B cell (primary cell): ENCODE data around the gene KIFBP. TPM values are rescaled to one million over a fixed set of nuclear protein-coding genes. Genes with fewer than 3 reads are reported as not detected.
"Not testable (repeated sequence)": the region's sequence is repeated elsewhere in the genome, so short reads cannot be mapped to it uniquely, and the experiment has no call there.

Source experiments
- ATAC-seq: fragments of 200-7000 bp; cut with Tn5 transposase; one replicate; pipeline ENCODE4 v1.10.0; 2021; ENCODE audit warnings: low read depth, mild to moderate bottlenecking, moderate number of reproducible peaks, moderate library complexity
- CTCF ChIA-PET: fragments of 350-600 bp; sonication (Branson Sonifier 250); formaldehyde crosslinking; loops from one replicate; lab custom pipeline; 2021; ENCODE audit warnings: antibody characterized with exemption, inconsistent platforms; lab: Charles Lee
- POLR2A ChIA-PET: fragments of 350-600 bp; sonication (Branson Sonifier 250); formaldehyde crosslinking; loops from one replicate; lab custom pipeline; 2021; ENCODE audit warnings: antibody characterized with exemption; lab: Charles Lee
- DNase-seq: peaks from one replicate; pipeline ENCODE4 v3.0.0; 2013
- H2AFZ ChIP-seq: 2 replicates; pipeline ENCODE4 v1.6.1; 2012; ENCODE audit warnings: mild to moderate bottlenecking, low read depth, low read length; ENCODE audit not compliant: insufficient read depth, poor library complexity, severe bottlenecking
- H3K27ac ChIP-seq, 2 donors: 1 replicate in 1 of 2; 2 replicates in 1 of 2; pipeline ENCODE4 v1.5.1; 2012 to 2013; ENCODE audit warnings: low read length in 2 of 2, mild to moderate bottlenecking in 2 of 2, moderate library complexity in 1 of 2
- H3K27me3 ChIP-seq, 4 experiments: fragments of 200-600 bp in 1 of 4; sonication (generic) in 1 of 4; replicated peaks in 1 of 4; 1 replicate in 2 of 4; 2 replicates in 2 of 4; pipeline versions ENCODE4 v1.6.1 to v1.7.0; 2013 to 2016; ENCODE audit warnings: low read length in 3 of 4, mild to moderate bottlenecking in 2 of 4, mixed read lengths in 1 of 4, moderate library complexity in 1 of 4; ENCODE audit not compliant: insufficient read depth in 4 of 4, control insufficient read depth in 3 of 4; ENCODE audit errors: control extremely low read depth in 1 of 4
- H3K36me3 ChIP-seq, 2 experiments: replicated peaks in 1 of 2; 1 replicate in 1 of 2; 2 replicates in 1 of 2; pipeline versions ENCODE4 v1.6.1 to v1.7.1; 2013; ENCODE audit warnings: low read length in 1 of 2; ENCODE audit not compliant: insufficient read depth in 2 of 2, control insufficient read depth in 1 of 2; ENCODE audit errors: control extremely low read depth in 1 of 2, extremely low read depth in 1 of 2
- H3K4me1 ChIP-seq, 2 donors: fragments of 200-600 bp in 1 of 2; sonication (generic) in 1 of 2; 1 replicate in 1 of 2; 2 replicates in 1 of 2; pipeline versions ENCODE4 v1.5.1 to v1.6.1; 2013 to 2017; ENCODE audit warnings: low read length in 2 of 2; ENCODE audit not compliant: control insufficient read depth in 2 of 2, insufficient read depth in 2 of 2
- H3K4me2 ChIP-seq: replicated peaks from 2 replicates; pipeline ENCODE3; 2012; ENCODE audit warnings: mild to moderate bottlenecking, low read depth, low read length; ENCODE audit not compliant: poor library complexity, severe bottlenecking
- H3K4me3 ChIP-seq, 5 experiments: fragments of 200-600 bp in 1 of 5; sonication (generic) in 1 of 5; 1 replicate in 3 of 5; 2 replicates in 2 of 5; pipeline versions ENCODE4 v1.5.1 to v1.7.0; 2011 to 2016; ENCODE audit warnings: low read length in 4 of 5, mild to moderate bottlenecking in 4 of 5, low read depth in 2 of 5, control low read depth in 1 of 5, moderate library complexity in 1 of 5; ENCODE audit not compliant: insufficient read depth in 1 of 5; ENCODE audit errors: control extremely low read depth in 1 of 5, extremely low read depth in 1 of 5
- H3K79me2 ChIP-seq: fragments of 200-600 bp; sonication (generic); one replicate; pipeline ENCODE4 v1.6.0; 2016; ENCODE audit warnings: low read length; ENCODE audit not compliant: control insufficient read depth, insufficient read depth
- H3K9ac ChIP-seq: fragments of 200-600 bp; sonication (generic); 2 replicates; pipeline ENCODE4 v1.6.1; 2017; ENCODE audit warnings: mild to moderate bottlenecking, low read length, moderate library complexity
- H3K9me3 ChIP-seq, 3 donors: one replicate each; pipeline versions ENCODE4 v1.6.1 to v1.7.1; 2013; ENCODE audit warnings: low read length in 2 of 3; ENCODE audit not compliant: control insufficient read depth in 2 of 3, insufficient read depth in 1 of 3; ENCODE audit errors: control extremely low read depth in 1 of 3
- H4K20me1 ChIP-seq: 2 replicates; pipeline ENCODE4 v1.6.0; 2012; ENCODE audit warnings: mild to moderate bottlenecking, low read length; ENCODE audit not compliant: insufficient read depth, control insufficient read depth, poor library complexity, severe bottlenecking
- H3K27ac Mint-ChIP-seq: one replicate; pipeline ENCODE4 v1.8.0; 2021; ENCODE audit warnings: mixed read lengths
- H3K27me3 Mint-ChIP-seq: one replicate; pipeline ENCODE4 v1.8.0; 2021; ENCODE audit warnings: mixed read lengths
- H3K4me1 Mint-ChIP-seq: one replicate; pipeline ENCODE4 v1.8.0; 2021; ENCODE audit warnings: mixed read lengths
- H3K4me3 Mint-ChIP-seq: one replicate; pipeline ENCODE4 v1.8.0; 2021; ENCODE audit warnings: mixed read lengths
- H3K9me3 Mint-ChIP-seq: one replicate; pipeline ENCODE4 v1.8.0; 2022; ENCODE audit warnings: mixed read lengths; ENCODE audit not compliant: insufficient read depth
- EZH2 ChIP-seq: IDR thresholded peaks from 2 replicates; pipeline ENCODE4 v1.6.1; 2012; ENCODE audit warnings: borderline replicate concordance, low read depth, mild to moderate bottlenecking, moderate library complexity, low read length; ENCODE audit not compliant: insufficient read depth, poor library complexity, severe bottlenecking
- WGBS: methylation state at CpG from one replicate; pipeline ENCODE4 v1.1.5; 2013; ENCODE audit warnings: missing lambda C conversion rate; ENCODE audit not compliant: insufficient coverage; 5-methylcytosine and 5-hydroxymethylcytosine counted together
- intact Hi-C: fragments of 100-400 bp; cut with micrococcal nuclease; formaldehyde crosslinking; loops from one replicate; pipeline ENCODE4 v1.10.0; 2022
- polyA plus RNA-seq: library from polyadenylated mRNA; depleted of rRNA; stranded (reverse); fragments of >200 nt; gene quantifications from 2 replicates; pipeline ENCODE4 v1.2.3, GENCODE V29; 2012
- total RNA-seq, 2 donors: library from RNA; stranded (reverse); fragments of 120-200 nt in 1 of 2; gene quantifications; 1 replicate in 1 of 2; 2 replicates in 1 of 2; pipeline versions ENCODE4 v1.2.3 to v1.2.4, GENCODE V29; 2013 to 2022
- TF ChIP-seq, protein P1 (sequence below): fragments of 200-600 bp; IDR thresholded peaks from one replicate; pipeline ENCODE4 v1.8.0; 2022; ENCODE audit warnings: antibody characterized with exemption, mild to moderate bottlenecking

KIFBP gene
- total and polyA plus RNA-seq, 2 donors (not counting 1 experiment from before 2014, with no cell fraction given) = 5.2 to 13.5 TPM

GRCh38 chr10:69033256-69033655 lies 44.7 kb downstream of the KIFBP start:
- CTCF ChIA-PET = no interaction called here

GRCh38 chr10:69037489-69037888 lies 48.9 kb downstream of the KIFBP start:
- no peaks in the 10 kb centered on the region for H3K27me3 ChIP-seq
- H3K9me3 Mint-ChIP-seq = no peaks in the 10 kb centered on the region
- no peak for ATAC-seq
- H3K4me1 Mint-ChIP-seq = no peaks in the 10 kb centered on the region
- H3K4me2 ChIP-seq = no peak overlapping the region
- H2AFZ ChIP-seq = no peak overlapping the region
- H3K9me3 ChIP-seq = no peaks in the 10 kb centered on the region
- no peak overlapping the region for H3K4me3 ChIP-seq
- POLR2A ChIA-PET = no interaction called here
- peaks cover 7% of the 10 kb centered on the region for H3K27me3 Mint-ChIP-seq
- WGBS = 100% methylated on average over 1 of the region's 1 CpG
- H3K4me3 Mint-ChIP-seq = no peak overlapping the region
- H3K9ac ChIP-seq = no peak overlapping the region
- DNase-seq = no peak
- H3K36me3 ChIP-seq = no peaks in the 10 kb centered on the region
- H4K20me1 ChIP-seq = no peaks in the 10 kb centered on the region
- no peaks in the 10 kb centered on the region for H3K4me1 ChIP-seq
- CTCF ChIA-PET = no interaction called here
- intact Hi-C loops = no loop called here
- H3K27ac ChIP-seq = no peak overlapping the region
- H3K27ac Mint-ChIP-seq = no peak overlapping the region
- H3K79me2 ChIP-seq = no peaks in the 10 kb centered on the region
- TF ChIP-seq, protein P1, sequence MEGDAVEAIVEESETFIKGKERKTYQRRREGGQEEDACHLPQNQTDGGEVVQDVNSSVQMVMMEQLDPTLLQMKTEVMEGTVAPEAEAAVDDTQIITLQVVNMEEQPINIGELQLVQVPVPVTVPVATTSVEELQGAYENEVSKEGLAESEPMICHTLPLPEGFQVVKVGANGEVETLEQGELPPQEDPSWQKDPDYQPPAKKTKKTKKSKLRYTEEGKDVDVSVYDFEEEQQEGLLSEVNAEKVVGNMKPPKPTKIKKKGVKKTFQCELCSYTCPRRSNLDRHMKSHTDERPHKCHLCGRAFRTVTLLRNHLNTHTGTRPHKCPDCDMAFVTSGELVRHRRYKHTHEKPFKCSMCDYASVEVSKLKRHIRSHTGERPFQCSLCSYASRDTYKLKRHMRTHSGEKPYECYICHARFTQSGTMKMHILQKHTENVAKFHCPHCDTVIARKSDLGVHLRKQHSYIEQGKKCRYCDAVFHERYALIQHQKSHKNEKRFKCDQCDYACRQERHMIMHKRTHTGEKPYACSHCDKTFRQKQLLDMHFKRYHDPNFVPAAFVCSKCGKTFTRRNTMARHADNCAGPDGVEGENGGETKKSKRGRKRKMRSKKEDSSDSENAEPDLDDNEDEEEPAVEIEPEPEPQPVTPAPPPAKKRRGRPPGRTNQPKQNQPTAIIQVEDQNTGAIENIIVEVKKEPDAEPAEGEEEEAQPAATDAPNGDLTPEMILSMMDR = no peak
- TF ChIP-seq EZH2 = no peak

More at GRCh38 chr10:69033256-69033655, 44.7 kb downstream of the KIFBP start:
- no peaks in the 10 kb centered on the region for H3K4me1 ChIP-seq
- no peaks in the 10 kb centered on the region for H3K9me3 Mint-ChIP-seq
- H3K4me3 ChIP-seq = no peak overlapping the region
- no peaks in the 10 kb centered on the region for H3K9me3 ChIP-seq
- intact Hi-C loops = no loop called here
- no peak overlapping the region for H3K4me2 ChIP-seq
- TF ChIP-seq EZH2 = no peak
- TF ChIP-seq, protein P1 = no peak
- H3K27me3 ChIP-seq = no peaks in the 10 kb centered on the region
- DNase-seq (no peak), ATAC-seq (no peak)
- peaks cover 7% of the 10 kb centered on the region for H3K27me3 Mint-ChIP-seq
- no peak overlapping the region for H2AFZ ChIP-seq
- no peaks in the 10 kb centered on the region for H3K36me3 ChIP-seq
- H3K4me1 Mint-ChIP-seq = no peaks in the 10 kb centered on the region
- no peaks in the 10 kb centered on the region for H4K20me1 ChIP-seq
- H3K9ac ChIP-seq = no peak overlapping the region
- POLR2A ChIA-PET = no interaction called here
- H3K79me2 ChIP-seq = no peaks in the 10 kb centered on the region
- H3K4me3 Mint-ChIP-seq = no peak overlapping the region
- no peak overlapping the region for H3K27ac Mint-ChIP-seq
- WGBS = no CpG with 5 or more reads among the region's 4 CpGs
- H3K27ac ChIP-seq = no peak overlapping the region

DNA sequence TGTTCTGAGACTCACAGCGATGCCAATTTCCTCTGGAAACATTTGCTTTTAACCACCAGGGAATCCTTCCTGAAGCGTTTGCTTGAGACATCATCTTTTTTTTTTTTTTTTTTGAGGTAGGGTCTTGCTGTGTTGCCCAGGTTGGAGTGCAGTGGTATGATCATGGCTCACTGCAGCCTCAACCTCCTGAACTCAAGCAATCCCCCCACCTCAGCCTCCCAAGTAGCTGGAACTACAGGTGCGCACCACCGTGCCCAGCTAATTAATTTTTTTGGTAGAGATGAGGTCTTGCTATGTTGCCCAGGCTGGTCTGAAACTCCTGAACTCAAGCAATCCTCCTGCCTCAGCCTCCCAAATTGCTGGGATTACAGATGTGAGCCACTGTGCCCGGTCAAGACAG lies 52.3 kb downstream of the KIFBP start:
- H3K9me3 ChIP-seq, POLR2A ChIA-PET, H3K4me3 ChIP-seq, DNase-seq, H3K27me3 Mint-ChIP-seq, intact Hi-C loops, H4K20me1 ChIP-seq, H3K27ac ChIP-seq, H3K9ac ChIP-seq, H3K36me3 ChIP-seq, H3K4me3 Mint-ChIP-seq, H2AFZ ChIP-seq, ATAC-seq, H3K27ac Mint-ChIP-seq, H3K79me2 ChIP-seq, H3K9me3 Mint-ChIP-seq, H3K27me3 ChIP-seq, H3K4me2 ChIP-seq: not testable (repeated sequence)
- H3K4me1 Mint-ChIP-seq = peaks cover 20% of the 10 kb centered on the region
- peaks cover 12 to 24% of the 10 kb centered on the region in 2 donors for H3K4me1 ChIP-seq
- CTCF ChIA-PET = interaction anchor here (1.8 kb wide), 1 partner anchor 36 kb away, joined by 5 read pairs; no protein-coding TSS in a partner anchor
- WGBS = 100% methylated on average over 1 of the region's 5 CpGs
